ENCODE results near the gene SFR1.

SFR1 gene

GRCh38 chr10:104121485-104122224 lies at the start of gene SFR1:
TSS of gene SFR1 (plus strand) at chr10:104122171. CDS start at chr10:104122184, 13 bp downstream.
- DNase-seq (ENCODE audit: low read depth) = peak; percentile 100
- TF ChIP-seq, protein P1, sequence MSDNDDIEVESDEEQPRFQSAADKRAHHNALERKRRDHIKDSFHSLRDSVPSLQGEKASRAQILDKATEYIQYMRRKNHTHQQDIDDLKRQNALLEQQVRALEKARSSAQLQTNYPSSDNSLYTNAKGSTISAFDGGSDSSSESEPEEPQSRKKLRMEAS (IDR thresholded peaks at IDR 0.05; ENCODE audit: low read depth, low read length) = peak; percentile 63
- TF ChIP-seq, protein P2, sequence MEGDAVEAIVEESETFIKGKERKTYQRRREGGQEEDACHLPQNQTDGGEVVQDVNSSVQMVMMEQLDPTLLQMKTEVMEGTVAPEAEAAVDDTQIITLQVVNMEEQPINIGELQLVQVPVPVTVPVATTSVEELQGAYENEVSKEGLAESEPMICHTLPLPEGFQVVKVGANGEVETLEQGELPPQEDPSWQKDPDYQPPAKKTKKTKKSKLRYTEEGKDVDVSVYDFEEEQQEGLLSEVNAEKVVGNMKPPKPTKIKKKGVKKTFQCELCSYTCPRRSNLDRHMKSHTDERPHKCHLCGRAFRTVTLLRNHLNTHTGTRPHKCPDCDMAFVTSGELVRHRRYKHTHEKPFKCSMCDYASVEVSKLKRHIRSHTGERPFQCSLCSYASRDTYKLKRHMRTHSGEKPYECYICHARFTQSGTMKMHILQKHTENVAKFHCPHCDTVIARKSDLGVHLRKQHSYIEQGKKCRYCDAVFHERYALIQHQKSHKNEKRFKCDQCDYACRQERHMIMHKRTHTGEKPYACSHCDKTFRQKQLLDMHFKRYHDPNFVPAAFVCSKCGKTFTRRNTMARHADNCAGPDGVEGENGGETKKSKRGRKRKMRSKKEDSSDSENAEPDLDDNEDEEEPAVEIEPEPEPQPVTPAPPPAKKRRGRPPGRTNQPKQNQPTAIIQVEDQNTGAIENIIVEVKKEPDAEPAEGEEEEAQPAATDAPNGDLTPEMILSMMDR (IDR thresholded peaks at IDR 0.05; ENCODE audit: low read depth, low read length) = peak; percentile 40
- peak; percentile 93 for TF ChIP-seq POLR2A (IDR thresholded peaks at IDR 0.05; ENCODE audit: extremely low read depth, insufficient read length)
- TF ChIP-seq MYC (IDR thresholded peaks at IDR 0.05; ENCODE audit: low read depth, low read length) = peak; percentile 50
- H3K4me3 ChIP-seq (ENCODE audit: low read depth, low read length) = peak within 1 kb of the TSS; percentile 90

DNA sequence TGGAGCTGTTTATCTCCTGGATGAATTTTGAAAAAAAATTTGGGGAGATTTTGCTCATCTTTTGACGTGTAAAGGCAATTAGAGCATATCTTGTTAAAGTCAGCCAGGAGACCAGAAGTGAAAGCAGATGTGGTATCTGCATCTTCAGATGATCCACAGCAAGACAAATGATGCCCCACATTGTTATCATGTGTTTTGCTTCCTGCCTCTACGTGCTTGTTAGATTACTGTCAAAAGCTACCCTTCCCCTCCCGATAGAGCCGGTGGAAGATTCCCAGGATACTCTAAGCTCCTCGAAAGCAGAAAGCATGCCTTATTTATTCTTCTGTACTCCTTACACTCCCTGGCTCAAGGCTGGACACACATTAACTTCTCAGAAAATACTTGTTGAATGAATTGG lies 49.2 kb upstream of the SFR1 start:
- DNase-seq (ENCODE audit: low read depth) = no peak
- TF ChIP-seq MYC (IDR thresholded peaks at IDR 0.05; ENCODE audit: low read depth, low read length) = no peak
- TF ChIP-seq POLR2A (IDR thresholded peaks at IDR 0.05; ENCODE audit: extremely low read depth, insufficient read length) = no peak
- TF ChIP-seq, protein P2 (IDR thresholded peaks at IDR 0.05; ENCODE audit: low read depth, low read length) = no peak
- TF ChIP-seq, protein P1 (IDR thresholded peaks at IDR 0.05; ENCODE audit: low read depth, low read length) = no peak
- H3K4me3 ChIP-seq (ENCODE audit: low read depth, low read length) = no peak overlapping the region

DNA sequence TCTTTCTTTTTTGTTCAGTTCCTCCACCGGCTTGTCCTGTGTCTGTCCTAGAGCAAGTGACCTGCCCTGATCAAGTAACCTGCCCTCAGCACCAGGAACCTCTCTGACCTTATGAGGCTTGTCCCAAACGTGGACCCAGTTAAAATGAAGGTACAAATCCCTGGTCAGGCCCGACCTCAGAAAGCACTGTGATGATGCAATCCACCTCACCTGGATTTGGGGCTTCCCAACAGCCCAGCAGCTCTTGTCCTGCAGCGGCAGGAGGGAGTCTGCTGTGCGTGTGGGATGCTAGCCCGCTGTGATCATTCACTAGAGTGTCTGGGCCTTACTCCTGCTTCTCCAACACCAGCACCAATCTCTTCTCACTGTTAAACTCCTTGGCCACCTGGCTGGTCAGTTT lies 47.5 kb upstream of the SFR1 start:
- no peak for DNase-seq (ENCODE audit: low read depth)
- no peak overlapping the region for H3K4me3 ChIP-seq (ENCODE audit: low read depth, low read length)
- TF ChIP-seq, protein P1 (IDR thresholded peaks at IDR 0.05; ENCODE audit: low read depth, low read length) = no peak
- no peak for TF ChIP-seq MYC (IDR thresholded peaks at IDR 0.05; ENCODE audit: low read depth, low read length)
- TF ChIP-seq, protein P2 (IDR thresholded peaks at IDR 0.05; ENCODE audit: low read depth, low read length) = no peak
- TF ChIP-seq POLR2A (IDR thresholded peaks at IDR 0.05; ENCODE audit: extremely low read depth, insufficient read length) = no peak

GRCh38 chr10:104076743-104077160 lies 45.2 kb upstream of the SFR1 start:
- DNase-seq (ENCODE audit: low read depth) = no peak
- TF ChIP-seq, protein P1 (IDR thresholded peaks at IDR 0.05; ENCODE audit: low read depth, low read length) = no peak
- TF ChIP-seq, protein P2 (IDR thresholded peaks at IDR 0.05; ENCODE audit: low read depth, low read length) = no peak
- TF ChIP-seq MYC (IDR thresholded peaks at IDR 0.05; ENCODE audit: low read depth, low read length) (no peak), POLR2A (IDR thresholded peaks at IDR 0.05; ENCODE audit: extremely low read depth, insufficient read length) (no peak)
- no peak overlapping the region for H3K4me3 ChIP-seq (ENCODE audit: low read depth, low read length)

GRCh38 chr10:104077247-104077646 lies 44.7 kb upstream of the SFR1 start:
- no peak for DNase-seq (ENCODE audit: low read depth)
- TF ChIP-seq MYC (IDR thresholded peaks at IDR 0.05; ENCODE audit: low read depth, low read length) (no peak), POLR2A (IDR thresholded peaks at IDR 0.05; ENCODE audit: extremely low read depth, insufficient read length) (no peak)
- TF ChIP-seq, protein P1 (IDR thresholded peaks at IDR 0.05; ENCODE audit: low read depth, low read length) = no peak
- TF ChIP-seq, protein P2 (IDR thresholded peaks at IDR 0.05; ENCODE audit: low read depth, low read length) = no peak

More at GRCh38 chr10:104077247-104077646, 44.7 kb upstream of the SFR1 start:
- H3K4me3 ChIP-seq (ENCODE audit: low read depth, low read length) = no peak overlapping the region
